ENCODE data around the gene INPP5B. TPM values are rescaled to one million over a fixed set of nuclear protein-coding genes. Genes with fewer than 3 reads are reported as not detected.
A peak's percentile ranks its signal among the peaks of the same experiment; 100 is the strongest.
"Not testable (repeated sequence)": the region's sequence is repeated elsewhere in the genome, so short reads cannot be mapped to it uniquely, and the experiment has no call there.

The INPP5B gene
- total and polyA plus RNA-seq, 9 of the 15 experiments (the other 6 are each of a cell fraction or from before 2014, with no cell fraction given), result 14.1 to 28.7 (median 20.9) TPM

DNA sequence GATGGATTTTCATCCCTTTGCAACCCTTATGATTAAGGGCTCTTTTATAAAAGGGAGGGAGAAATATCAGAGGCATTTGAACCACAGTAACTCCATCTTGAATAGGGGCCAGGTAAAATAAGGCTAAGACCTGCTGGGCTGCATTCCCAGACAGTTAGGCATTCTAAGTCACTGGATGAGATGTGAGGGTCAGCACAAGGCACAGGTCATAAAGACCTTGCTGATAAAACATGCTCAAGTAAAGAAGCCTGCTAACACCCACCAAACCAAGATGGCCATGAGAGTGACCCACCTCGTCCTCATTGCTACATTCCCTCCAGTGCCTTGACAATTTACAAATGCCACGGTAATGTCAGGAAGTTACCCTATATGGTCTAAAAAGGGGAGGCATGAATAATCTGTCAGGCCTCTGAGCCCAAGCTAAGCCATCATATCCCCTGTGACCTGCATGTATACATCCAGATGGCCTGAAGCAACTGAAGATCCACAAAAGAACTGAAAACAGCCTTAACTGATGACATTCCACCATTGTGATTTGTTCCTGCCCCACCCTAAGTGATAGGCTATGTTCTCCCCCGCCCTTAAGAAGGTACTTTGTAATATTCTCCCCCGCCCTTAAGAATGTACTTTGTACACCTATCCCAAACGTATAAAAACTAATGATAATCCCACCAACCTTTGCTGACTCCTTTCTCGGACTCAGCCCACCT is 39.3 kb downstream of the INPP5B start:
- 81% methylated on average over 6 of the region's 6 CpGs for WGBS (ENCODE audit: insufficient coverage, low coverage, missing lambda C conversion rate)
- H2AFZ ChIP-seq (ENCODE audit: low read depth, low read length); H3K9me1 ChIP-seq (ENCODE audit: control insufficient read depth, insufficient read depth, low read length); intact Hi-C loops (cut with micrococcal nuclease); BruUV-seq (replicated peaks); H3K4me2 ChIP-seq (ENCODE audit: insufficient read depth, low read length); CTCF ChIA-PET (ENCODE audit: low intra/inter-chr PET ratio); H3K79me2 ChIP-seq (ENCODE audit: control insufficient read depth, insufficient read depth, low read length); H3K27me3 ChIP-seq (ENCODE audit: control insufficient read depth in 2 of 2, insufficient read depth in 2 of 2, low read length in 2 of 2); in situ Hi-C loops (cut with MboI); H3K4me1 ChIP-seq (replicated peaks in 1 of 2; ENCODE audit: control insufficient read depth in 2 of 2, insufficient read depth in 2 of 2, low read length in 2 of 2); ATAC-seq; H3K36me3 ChIP-seq (ENCODE audit: control insufficient read depth, insufficient read depth, low read length); DNase-seq (ENCODE audit: extremely low read depth in 1 of 4, low spot score in 3 of 4); H3K9ac ChIP-seq (ENCODE audit: insufficient read depth in 1 of 2, low read depth in 2 of 2, low read length in 2 of 2); H3K4me3 ChIP-seq; FAIRE-seq; H3K9me3 ChIP-seq (replicated peaks; ENCODE audit: control insufficient read depth, insufficient read depth, low read depth, low read length); H4K20me1 ChIP-seq (replicated peaks; ENCODE audit: control insufficient read depth, insufficient read depth, low read length); H3K27ac ChIP-seq (ENCODE audit: extremely low read depth, low read depth, low read length); TF ChIP-seq ID3 (CRISPR knock-in tag; IDR thresholded peaks at IDR 0.05): not testable (repeated sequence)
- TF ChIP-seq CREB3 (tag; conservative IDR thresholded peaks at IDR 0.05; ENCODE audit: low read depth) (0 out of 2 replicates have a peak, but pooled peaks have one; percentile 29), ID3 (tag; IDR thresholded peaks at IDR 0.05) (peak; percentile 40; the same call in 1 of the 2 replicates)
- POLR2A ChIA-PET, result interaction anchor here (1.3 kb wide), 1 partner anchor 12 kb away, joined by 4 read pairs; no protein-coding TSS in a partner anchor

DNA sequence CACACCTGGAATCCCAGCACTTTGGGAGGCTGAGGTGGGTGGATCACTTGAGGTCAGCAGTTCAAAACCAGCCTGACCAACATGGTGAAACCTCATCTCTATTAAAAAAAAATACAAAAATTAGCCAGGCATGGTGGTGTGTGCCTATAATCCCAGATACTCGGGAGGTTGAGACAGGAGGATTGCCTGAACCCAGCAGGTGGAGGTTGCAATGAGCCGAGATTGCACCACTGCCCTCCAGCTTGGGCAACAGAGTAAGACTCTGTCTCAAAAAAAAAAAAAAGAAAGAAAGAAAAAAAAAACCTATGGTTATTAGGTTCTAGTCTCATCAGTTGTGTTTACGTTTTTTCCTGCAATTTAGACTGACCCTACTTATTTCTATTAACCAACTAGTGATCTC is 40.3 kb downstream of the INPP5B start:
- CTCF ChIA-PET (ENCODE audit: low intra/inter-chr PET ratio), result not testable (repeated sequence)
- POLR2A ChIA-PET, result interaction anchor here (1.3 to 1.9 kb wide), 2 partner anchors 8 to 11 kb away, joined by 4 read pairs; no protein-coding TSS in a partner anchor

More for the DNA sequence above, 40.3 kb downstream of the INPP5B start:
- intact Hi-C loops (cut with micrococcal nuclease); H4K20me1 ChIP-seq (replicated peaks; ENCODE audit: control insufficient read depth, insufficient read depth, low read length); ATAC-seq; H3K9ac ChIP-seq (ENCODE audit: insufficient read depth in 1 of 2, low read depth in 2 of 2, low read length in 2 of 2); H3K9me1 ChIP-seq (ENCODE audit: control insufficient read depth, insufficient read depth, low read length); H2AFZ ChIP-seq (ENCODE audit: low read depth, low read length); H3K27me3 ChIP-seq (ENCODE audit: control insufficient read depth in 2 of 2, insufficient read depth in 2 of 2, low read length in 2 of 2); H3K4me1 ChIP-seq (replicated peaks in 1 of 2; ENCODE audit: control insufficient read depth in 2 of 2, insufficient read depth in 2 of 2, low read length in 2 of 2); H3K79me2 ChIP-seq (ENCODE audit: control insufficient read depth, insufficient read depth, low read length); H3K4me2 ChIP-seq (ENCODE audit: insufficient read depth, low read length); FAIRE-seq; H3K9me3 ChIP-seq (replicated peaks; ENCODE audit: control insufficient read depth, insufficient read depth, low read depth, low read length); H3K36me3 ChIP-seq (ENCODE audit: control insufficient read depth, insufficient read depth, low read length); BruUV-seq (replicated peaks); H3K4me3 ChIP-seq; H3K27ac ChIP-seq (ENCODE audit: extremely low read depth, low read depth, low read length); in situ Hi-C loops (cut with MboI); DNase-seq (ENCODE audit: extremely low read depth in 1 of 4, low spot score in 3 of 4): not testable (repeated sequence)
- 62% methylated on average over 3 of the region's 3 CpGs for WGBS (ENCODE audit: insufficient coverage, low coverage, missing lambda C conversion rate)

Measured in K562 (cell line).